ENCODE measurements around the gene SARM1.

Gene SARM1

DNA sequence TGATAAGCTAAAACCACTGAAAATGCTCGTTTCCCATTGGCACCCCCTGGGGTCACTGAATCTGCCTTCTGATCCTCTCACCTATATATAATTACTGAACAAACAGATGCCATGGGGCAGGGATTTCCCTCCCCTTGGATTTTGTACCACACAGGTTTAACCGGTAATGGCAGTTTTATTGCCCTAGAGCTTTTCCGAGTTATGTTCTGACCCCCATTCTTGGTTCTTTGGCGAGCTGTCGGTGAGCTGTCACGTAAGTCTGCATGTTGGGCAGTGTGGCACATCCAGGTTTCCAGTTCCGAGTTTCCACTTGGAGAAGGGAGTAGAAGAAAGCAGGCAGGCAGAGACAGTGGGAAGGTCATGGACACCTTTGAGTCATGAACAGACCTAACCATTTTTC, 45.4 kb upstream of the SARM1 start:
- no peak for TF ChIP-seq EZH2phosphoT487 (IDR thresholded peaks at IDR 0.05; ENCODE audit: low read depth)
- TF ChIP-seq, protein P1, sequence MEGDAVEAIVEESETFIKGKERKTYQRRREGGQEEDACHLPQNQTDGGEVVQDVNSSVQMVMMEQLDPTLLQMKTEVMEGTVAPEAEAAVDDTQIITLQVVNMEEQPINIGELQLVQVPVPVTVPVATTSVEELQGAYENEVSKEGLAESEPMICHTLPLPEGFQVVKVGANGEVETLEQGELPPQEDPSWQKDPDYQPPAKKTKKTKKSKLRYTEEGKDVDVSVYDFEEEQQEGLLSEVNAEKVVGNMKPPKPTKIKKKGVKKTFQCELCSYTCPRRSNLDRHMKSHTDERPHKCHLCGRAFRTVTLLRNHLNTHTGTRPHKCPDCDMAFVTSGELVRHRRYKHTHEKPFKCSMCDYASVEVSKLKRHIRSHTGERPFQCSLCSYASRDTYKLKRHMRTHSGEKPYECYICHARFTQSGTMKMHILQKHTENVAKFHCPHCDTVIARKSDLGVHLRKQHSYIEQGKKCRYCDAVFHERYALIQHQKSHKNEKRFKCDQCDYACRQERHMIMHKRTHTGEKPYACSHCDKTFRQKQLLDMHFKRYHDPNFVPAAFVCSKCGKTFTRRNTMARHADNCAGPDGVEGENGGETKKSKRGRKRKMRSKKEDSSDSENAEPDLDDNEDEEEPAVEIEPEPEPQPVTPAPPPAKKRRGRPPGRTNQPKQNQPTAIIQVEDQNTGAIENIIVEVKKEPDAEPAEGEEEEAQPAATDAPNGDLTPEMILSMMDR (IDR thresholded peaks at IDR 0.05; ENCODE audit: low read depth, low read length): no peak
- no peak overlapping the region for H3K9ac ChIP-seq (ENCODE audit: low read length)
- peaks cover 46% of the 10 kb centered on the region for H4K20me1 ChIP-seq (ENCODE audit: insufficient read depth, low read length)
- H3K27ac ChIP-seq (ENCODE audit: low read length): peak overlapping the region; percentile 94
- peaks cover 59% of the 10 kb centered on the region for H3K36me3 ChIP-seq (replicated peaks; ENCODE audit: low read depth, low read length)
- peaks cover 71% of the 10 kb centered on the region for H3K4me1 ChIP-seq (ENCODE audit: low read length)
- no peak overlapping the region for H3K4me3 ChIP-seq (ENCODE audit: low read length)
- no peak overlapping the region for H2AFZ ChIP-seq (ENCODE audit: low read depth, low read length)
- H3K27me3 ChIP-seq (ENCODE audit: low read depth, low read length): no peaks in the 10 kb centered on the region
- H3K79me2 ChIP-seq (ENCODE audit: low read length): peaks cover 79% of the 10 kb centered on the region
- H3K9me3 ChIP-seq (ENCODE audit: insufficient read depth, low read length): no peaks in the 10 kb centered on the region
- peak overlapping the region; percentile 62 for H3K4me2 ChIP-seq (ENCODE audit: low read length)

DNA sequence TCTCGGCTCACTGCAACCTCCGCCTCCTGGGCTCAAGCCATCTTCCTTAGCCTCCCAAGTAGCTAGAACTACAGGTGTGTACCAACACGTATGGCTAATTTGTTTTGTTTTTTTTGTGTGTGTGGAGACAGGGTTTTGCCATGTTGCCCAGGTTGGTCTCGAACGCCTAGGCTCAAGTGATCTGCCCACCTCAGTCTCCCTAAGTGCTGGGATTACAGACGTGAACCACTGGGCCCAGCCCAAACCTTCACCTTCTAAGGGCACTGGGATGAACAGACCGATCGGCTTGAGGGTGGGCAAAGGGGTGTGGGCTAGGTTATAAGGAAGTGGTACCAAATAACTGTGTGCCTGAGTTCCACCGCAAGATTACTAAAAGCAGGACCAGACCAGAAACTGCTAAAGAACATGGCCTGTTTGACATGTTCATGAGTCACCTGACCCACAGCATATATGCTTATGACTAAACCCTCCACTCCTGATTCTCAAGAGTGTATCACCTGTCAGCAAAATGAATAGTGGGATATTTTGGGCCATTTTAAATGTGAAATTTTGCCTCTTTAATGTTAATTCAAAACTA, 44.4 kb upstream of the SARM1 start:
- Histone ChIP-seq H3K4me2 (ENCODE audit: low read length) (peak overlapping the region; percentile 62), H3K9me3 (ENCODE audit: insufficient read depth, low read length) (no peaks in the 10 kb centered on the region), H3K27ac (ENCODE audit: low read length) (peak overlapping the region; percentile 94), H3K4me3 (ENCODE audit: low read length) (peak overlapping the region; percentile 29), H3K4me1 (ENCODE audit: low read length) (peaks cover 63% of the 10 kb centered on the region), H3K79me2 (ENCODE audit: low read length) (peaks cover 69% of the 10 kb centered on the region), H2AFZ (ENCODE audit: low read depth, low read length) (no peak overlapping the region), H3K36me3 (replicated peaks; ENCODE audit: low read depth, low read length) (peaks cover 55% of the 10 kb centered on the region), H4K20me1 (ENCODE audit: insufficient read depth, low read length) (peaks cover 41% of the 10 kb centered on the region), H3K9ac (ENCODE audit: low read length) (peak overlapping the region; percentile 45; the same call in 1 of the 2 replicates), H3K27me3 (ENCODE audit: low read depth, low read length) (no peaks in the 10 kb centered on the region)
- no peak for TF ChIP-seq EZH2phosphoT487 (IDR thresholded peaks at IDR 0.05; ENCODE audit: low read depth)
- TF ChIP-seq, protein P1 (IDR thresholded peaks at IDR 0.05; ENCODE audit: low read depth, low read length): no peak

DNA sequence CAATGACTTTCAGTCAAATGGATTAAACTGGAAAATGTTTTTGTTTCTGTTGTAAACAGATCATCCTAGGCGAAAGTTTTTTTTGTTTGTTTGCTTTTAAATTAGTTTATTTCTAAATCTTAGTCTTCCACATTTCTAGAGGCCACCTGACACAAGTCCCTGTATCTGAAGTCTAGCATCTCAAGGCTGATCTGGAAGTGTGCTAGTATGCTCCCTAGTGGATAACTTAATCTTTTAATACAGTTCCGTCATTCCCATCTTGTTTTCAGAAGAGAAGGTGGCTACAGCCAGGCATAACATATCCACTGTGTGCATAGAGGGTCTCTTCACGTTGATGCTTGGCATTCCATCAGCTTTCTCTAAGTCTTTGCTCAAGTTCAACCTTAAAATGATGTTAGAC, 43.8 kb upstream of the SARM1 start:
- Histone ChIP-seq H2AFZ (ENCODE audit: low read depth, low read length) (no peak overlapping the region), H3K4me1 (ENCODE audit: low read length) (peaks cover 58% of the 10 kb centered on the region), H3K36me3 (replicated peaks; ENCODE audit: low read depth, low read length) (peaks cover 53% of the 10 kb centered on the region), H3K9me3 (ENCODE audit: insufficient read depth, low read length) (no peaks in the 10 kb centered on the region), H3K4me3 (ENCODE audit: low read length) (peak overlapping the region; percentile 29), H4K20me1 (ENCODE audit: insufficient read depth, low read length) (peaks cover 39% of the 10 kb centered on the region), H3K27ac (ENCODE audit: low read length) (peak overlapping the region; percentile 94), H3K4me2 (ENCODE audit: low read length) (peak overlapping the region; percentile 62), H3K27me3 (ENCODE audit: low read depth, low read length) (no peaks in the 10 kb centered on the region), H3K79me2 (ENCODE audit: low read length) (peaks cover 63% of the 10 kb centered on the region), H3K9ac (ENCODE audit: low read length) (0 out of 2 replicates have a peak overlapping the region, but pooled peaks have one; percentile 24)
- TF ChIP-seq EZH2phosphoT487 (IDR thresholded peaks at IDR 0.05; ENCODE audit: low read depth): no peak
- TF ChIP-seq, protein P1 (IDR thresholded peaks at IDR 0.05; ENCODE audit: low read depth, low read length): peak; percentile 16; the same call in 1 of the 2 replicates

DNA sequence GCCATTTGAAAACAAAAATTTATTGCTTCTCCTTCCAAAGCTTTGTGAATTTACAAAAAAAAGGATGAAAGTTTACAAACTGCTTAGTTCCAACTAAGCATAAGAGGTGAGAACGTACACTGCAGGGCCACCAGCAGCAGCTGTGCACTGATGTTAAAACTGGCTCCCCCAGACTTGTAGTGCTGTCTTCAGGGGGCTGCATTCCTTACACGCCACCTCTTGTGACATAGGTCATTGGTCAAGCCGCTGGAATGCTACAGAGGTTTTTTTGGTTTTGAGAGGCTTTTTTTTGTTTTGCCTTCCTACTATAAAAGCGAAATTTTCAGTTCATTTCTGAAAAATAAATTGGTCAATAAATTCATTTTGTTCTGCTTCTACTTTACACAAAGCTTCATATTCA, 43.2 kb upstream of the SARM1 start:
- Histone ChIP-seq H2AFZ (ENCODE audit: low read depth, low read length) (no peak overlapping the region), H3K79me2 (ENCODE audit: low read length) (peaks cover 57% of the 10 kb centered on the region), H3K9me3 (ENCODE audit: insufficient read depth, low read length) (no peaks in the 10 kb centered on the region), H3K36me3 (replicated peaks; ENCODE audit: low read depth, low read length) (peaks cover 48% of the 10 kb centered on the region), H3K4me3 (ENCODE audit: low read length) (no peak overlapping the region), H3K4me2 (ENCODE audit: low read length) (no peak overlapping the region), H3K9ac (ENCODE audit: low read length) (no peak overlapping the region), H3K27me3 (ENCODE audit: low read depth, low read length) (no peaks in the 10 kb centered on the region), H3K27ac (ENCODE audit: low read length) (peak overlapping the region; percentile 94; the same call in 1 of the 2 replicates), H4K20me1 (ENCODE audit: insufficient read depth, low read length) (peaks cover 33% of the 10 kb centered on the region), H3K4me1 (ENCODE audit: low read length) (peaks cover 52% of the 10 kb centered on the region)
- TF ChIP-seq, protein P1 (IDR thresholded peaks at IDR 0.05; ENCODE audit: low read depth, low read length): no peak
- no peak for TF ChIP-seq EZH2phosphoT487 (IDR thresholded peaks at IDR 0.05; ENCODE audit: low read depth)
